ENCODE results near the gene NXPH3.

The NXPH3 gene

GRCh38 chr17:49574323-49574781 is 1.3 kb upstream of the NXPH3 start:
- FAIRE-seq (no peak), DNase-seq (ENCODE audit: insufficient read length, low spot score) (no peak)
- TF ChIP-seq POLR2AphosphoS5 (IDR thresholded peaks at IDR 0.05; ENCODE audit: low read depth, low read length) = no peak
- no peak for TF ChIP-seq POU2F2 (IDR thresholded peaks at IDR 0.05; ENCODE audit: low read depth, low read length)
- no peak for TF ChIP-seq POLR2A (IDR thresholded peaks at IDR 0.05; ENCODE audit: low read depth, low read length)
- TF ChIP-seq SPI1 (IDR thresholded peaks at IDR 0.05; ENCODE audit: low read depth, low read length) = no peak
- TF ChIP-seq TAF1 (IDR thresholded peaks at IDR 0.05; ENCODE audit: low read depth, low read length) = no peak
- no peak for TF ChIP-seq PAX5 (IDR thresholded peaks at IDR 0.05; ENCODE audit: insufficient read depth, low read length, severe bottlenecking)

- no peak for DNase-seq (ENCODE audit: insufficient read length, low spot score)
Observed at GRCh38 chr17:49574945-49575678, 559 bp upstream of the NXPH3 start.

GRCh38 chr17:49576088-49576916 is 631 bp downstream of the NXPH3 start:
- no peak for FAIRE-seq
- DNase-seq (ENCODE audit: insufficient read length, low spot score) = no peak
- TF ChIP-seq POLR2A (IDR thresholded peaks at IDR 0.05; ENCODE audit: low read depth, low read length) (no peak), POLR2AphosphoS5 (IDR thresholded peaks at IDR 0.05; ENCODE audit: low read depth, low read length) (no peak), SPI1 (IDR thresholded peaks at IDR 0.05; ENCODE audit: low read depth, low read length) (no peak), PAX5 (IDR thresholded peaks at IDR 0.05; ENCODE audit: insufficient read depth, low read length, severe bottlenecking) (no peak), POU2F2 (IDR thresholded peaks at IDR 0.05; ENCODE audit: low read depth, low read length) (no peak), TAF1 (IDR thresholded peaks at IDR 0.05; ENCODE audit: low read depth, low read length) (no peak)

More at GRCh38 chr17:49574945-49575678, 559 bp upstream of the NXPH3 start:
- TF ChIP-seq POU2F2 (IDR thresholded peaks at IDR 0.05; ENCODE audit: low read depth, low read length) (no peak), POLR2A (IDR thresholded peaks at IDR 0.05; ENCODE audit: low read depth, low read length) (no peak), SPI1 (IDR thresholded peaks at IDR 0.05; ENCODE audit: low read depth, low read length) (no peak), POLR2AphosphoS5 (IDR thresholded peaks at IDR 0.05; ENCODE audit: low read depth, low read length) (no peak), PAX5 (IDR thresholded peaks at IDR 0.05; ENCODE audit: insufficient read depth, low read length, severe bottlenecking) (no peak), TAF1 (IDR thresholded peaks at IDR 0.05; ENCODE audit: low read depth, low read length) (no peak)
- no peak for FAIRE-seq

- TF ChIP-seq SPI1 (IDR thresholded peaks at IDR 0.05; ENCODE audit: low read depth, low read length) (no peak), POLR2A (IDR thresholded peaks at IDR 0.05; ENCODE audit: low read depth, low read length) (no peak), PAX5 (IDR thresholded peaks at IDR 0.05; ENCODE audit: insufficient read depth, low read length, severe bottlenecking) (no peak), POU2F2 (IDR thresholded peaks at IDR 0.05; ENCODE audit: low read depth, low read length) (no peak), TAF1 (IDR thresholded peaks at IDR 0.05; ENCODE audit: low read depth, low read length) (no peak), POLR2AphosphoS5 (IDR thresholded peaks at IDR 0.05; ENCODE audit: low read depth, low read length) (no peak)
- FAIRE-seq = no peak
Observed at GRCh38 chr17:49576917-49577649, 1.4 kb downstream of the NXPH3 start.

GRCh38 chr17:49577650-49577934 is 1.9 kb downstream of the NXPH3 start:
- no peak for FAIRE-seq
- TF ChIP-seq PAX5 (IDR thresholded peaks at IDR 0.05; ENCODE audit: insufficient read depth, low read length, severe bottlenecking) (no peak), SPI1 (IDR thresholded peaks at IDR 0.05; ENCODE audit: low read depth, low read length) (no peak), POLR2A (IDR thresholded peaks at IDR 0.05; ENCODE audit: low read depth, low read length) (no peak)

More at GRCh38 chr17:49576917-49577649, 1.4 kb downstream of the NXPH3 start:
- DNase-seq (ENCODE audit: insufficient read length, low spot score) = no peak

GRCh38 chr17:49577963-49578362 is 2.3 kb downstream of the NXPH3 start:
- TF ChIP-seq POU2F2 (IDR thresholded peaks at IDR 0.05; ENCODE audit: low read depth, low read length) (no peak), TAF1 (IDR thresholded peaks at IDR 0.05; ENCODE audit: low read depth, low read length) (no peak), POLR2AphosphoS5 (IDR thresholded peaks at IDR 0.05; ENCODE audit: low read depth, low read length) (no peak), PAX5 (IDR thresholded peaks at IDR 0.05; ENCODE audit: insufficient read depth, low read length, severe bottlenecking) (no peak), POLR2A (IDR thresholded peaks at IDR 0.05; ENCODE audit: low read depth, low read length) (no peak), SPI1 (IDR thresholded peaks at IDR 0.05; ENCODE audit: low read depth, low read length) (no peak)
- no peak for DNase-seq (ENCODE audit: insufficient read length, low spot score)
- FAIRE-seq = no peak

More at GRCh38 chr17:49577650-49577934, 1.9 kb downstream of the NXPH3 start:
- no peak for DNase-seq (ENCODE audit: insufficient read length, low spot score)

GRCh38 chr17:49578414-49578813 is 2.7 kb downstream of the NXPH3 start:
- TF ChIP-seq PAX5 (IDR thresholded peaks at IDR 0.05; ENCODE audit: insufficient read depth, low read length, severe bottlenecking) (no peak), TAF1 (IDR thresholded peaks at IDR 0.05; ENCODE audit: low read depth, low read length) (no peak), POLR2AphosphoS5 (IDR thresholded peaks at IDR 0.05; ENCODE audit: low read depth, low read length) (no peak), POU2F2 (IDR thresholded peaks at IDR 0.05; ENCODE audit: low read depth, low read length) (no peak), SPI1 (IDR thresholded peaks at IDR 0.05; ENCODE audit: low read depth, low read length) (no peak), POLR2A (IDR thresholded peaks at IDR 0.05; ENCODE audit: low read depth, low read length) (no peak)
- DNase-seq (ENCODE audit: insufficient read length, low spot score) (no peak), FAIRE-seq (no peak)

GRCh38 chr17:49578952-49579500 is 3.4 kb downstream of the NXPH3 start:
- DNase-seq (ENCODE audit: insufficient read length, low spot score) = no peak
- TF ChIP-seq POLR2A (IDR thresholded peaks at IDR 0.05; ENCODE audit: low read depth, low read length) = no peak
- no peak for TF ChIP-seq POLR2AphosphoS5 (IDR thresholded peaks at IDR 0.05; ENCODE audit: low read depth, low read length)
- TF ChIP-seq TAF1 (IDR thresholded peaks at IDR 0.05; ENCODE audit: low read depth, low read length) = no peak
- no peak for TF ChIP-seq POU2F2 (IDR thresholded peaks at IDR 0.05; ENCODE audit: low read depth, low read length)
- no peak for TF ChIP-seq SPI1 (IDR thresholded peaks at IDR 0.05; ENCODE audit: low read depth, low read length)
- no peak for TF ChIP-seq PAX5 (IDR thresholded peaks at IDR 0.05; ENCODE audit: insufficient read depth, low read length, severe bottlenecking)
- FAIRE-seq = no peak

Measured in GM12891 (cell line).